Activated CD4-positive, alpha-beta T cell treated with anti-CD3 and anti-CD28 coated beads for 4 hours (primary cell): Measurements from ENCODE around the gene ABCC11.

Experiments used
- DNase-seq, 2 donors: peaks; one replicate each; pipeline ENCODE4 v3.0.0-alpha.2; 2020

The ABCC11 gene

DNA sequence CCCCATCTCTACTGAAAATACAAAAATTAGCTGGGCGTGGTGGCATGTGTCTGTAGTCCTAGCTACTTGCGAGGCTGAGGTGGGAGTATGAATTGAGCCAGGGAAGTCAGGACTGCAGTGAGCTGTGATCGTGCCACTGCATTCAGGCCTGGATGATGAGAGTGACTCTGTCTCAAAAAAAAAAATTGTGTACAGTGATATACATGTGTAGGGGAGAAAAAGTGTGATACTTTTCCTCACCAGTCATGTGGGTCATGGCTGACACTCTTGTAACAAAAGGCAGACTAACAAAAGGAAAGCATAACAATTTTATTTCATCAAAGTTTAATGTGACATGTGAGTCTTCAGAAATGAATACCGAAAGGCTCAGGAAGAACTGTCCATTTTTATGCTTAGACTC lies 89.5 kb downstream of the ABCC11 start:
- DNase-seq: no peak

DNA sequence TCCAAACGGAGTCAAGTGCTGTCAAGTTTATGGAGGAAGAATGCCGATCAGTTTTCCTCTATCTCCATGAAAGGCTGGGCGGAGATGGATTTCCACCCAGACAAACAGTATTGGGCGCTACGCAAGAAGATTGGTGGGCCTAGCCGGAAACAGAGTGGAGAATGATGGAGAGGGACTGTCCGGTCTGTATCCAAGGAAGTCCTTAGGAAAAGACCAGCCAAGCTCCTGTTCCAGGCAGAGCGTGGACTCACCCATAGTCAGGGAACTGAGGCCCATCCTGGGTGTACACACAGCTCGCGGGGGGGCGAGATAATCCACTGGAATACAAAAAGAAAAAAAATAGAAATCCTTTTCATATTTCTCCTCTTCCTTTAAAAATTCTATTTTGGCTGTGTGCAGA lies 90.0 kb downstream of the ABCC11 start:
- DNase-seq: no peak

DNA sequence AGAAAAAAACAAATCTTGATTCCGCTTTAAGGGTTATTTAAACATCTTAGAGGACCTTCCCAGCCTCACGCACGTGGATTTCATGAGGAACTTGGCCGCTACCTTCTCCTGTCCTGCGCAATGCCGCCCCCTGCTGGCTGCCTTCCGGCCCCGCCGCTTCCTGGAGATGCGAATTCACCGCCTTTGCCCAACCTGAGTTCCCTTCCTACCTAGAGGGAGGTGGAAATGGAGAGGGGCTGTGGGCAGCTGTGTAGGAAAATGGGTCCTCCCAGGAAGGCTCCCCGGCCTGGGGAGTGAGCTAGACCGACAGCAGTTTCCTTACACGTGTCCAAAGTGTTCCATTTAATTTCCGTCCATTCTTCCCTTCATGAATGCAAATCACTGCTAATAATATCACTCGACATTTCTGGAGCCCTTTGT lies 90.5 kb downstream of the ABCC11 start:
- peak; percentile 72 to 83 for DNase-seq

DNA sequence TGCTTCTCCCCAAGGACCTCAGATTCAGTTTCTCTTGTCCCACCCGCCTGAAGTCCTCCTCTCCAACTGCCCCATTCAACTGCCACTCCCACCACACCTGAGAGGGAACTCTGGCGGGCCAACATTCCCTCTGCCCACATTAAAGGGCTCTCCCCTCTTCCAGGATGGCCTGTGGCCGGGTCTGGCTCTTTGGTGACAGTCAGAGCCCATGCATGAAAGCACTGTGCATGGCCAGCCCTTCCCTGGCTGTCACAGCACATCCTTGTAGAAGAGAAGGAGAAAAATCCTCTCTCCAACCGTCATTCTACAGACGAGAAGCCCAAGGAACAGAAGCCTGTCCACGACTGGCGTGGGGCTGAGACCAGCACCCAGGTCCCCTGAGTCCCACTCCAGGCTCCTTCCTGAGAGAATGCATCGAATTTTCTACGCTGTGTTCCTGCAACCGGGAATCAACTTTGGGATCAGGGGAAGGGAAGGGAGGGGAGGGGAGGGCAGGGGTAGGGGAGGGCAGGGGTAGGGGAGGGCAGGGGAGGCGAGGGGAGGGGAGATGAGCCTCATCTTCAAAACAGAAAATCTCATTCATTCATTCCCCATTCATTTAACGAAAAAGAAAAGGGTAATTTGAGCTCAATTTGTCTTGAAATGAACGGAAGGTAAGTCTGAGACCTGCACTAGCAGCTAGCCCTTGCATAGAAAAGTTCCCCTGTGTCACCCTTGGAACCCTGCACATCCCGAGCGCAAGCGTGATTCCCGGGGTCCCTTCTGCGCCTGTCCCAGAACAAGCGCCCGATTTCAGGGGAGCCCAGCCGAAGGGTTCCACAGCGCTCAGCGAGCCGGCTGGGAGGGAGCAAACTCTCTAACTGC lies 91.2 kb downstream of the ABCC11 start, which contains the start of gene ABCC12:
ABCC12 (minus strand) TSS at position 68 of the 864 bp plus-strand sequence. CDS start 9,569 bp downstream, outside the sequence.
- DNase-seq: no peak

DNA sequence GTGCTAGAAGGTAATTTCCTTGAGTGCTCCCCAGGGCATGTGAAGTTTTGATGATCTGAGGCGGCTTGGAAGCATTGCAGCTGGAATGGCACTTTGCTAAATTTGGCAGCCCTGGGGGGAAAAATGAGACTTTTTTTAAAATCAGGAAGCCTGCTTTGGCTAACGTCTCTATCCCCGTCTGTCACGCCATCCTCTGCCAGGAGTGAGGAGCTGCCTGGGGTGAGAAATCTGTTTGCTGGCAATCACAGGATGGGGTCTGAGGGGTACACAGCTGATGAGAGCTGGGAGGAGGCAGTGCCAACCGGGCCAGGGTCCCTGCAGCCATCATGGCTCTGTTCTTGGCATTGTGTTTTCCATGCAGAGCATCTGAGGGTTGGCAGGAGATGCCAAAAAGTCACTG lies 93.6 kb downstream of the ABCC11 start:
- DNase-seq: no peak

DNA sequence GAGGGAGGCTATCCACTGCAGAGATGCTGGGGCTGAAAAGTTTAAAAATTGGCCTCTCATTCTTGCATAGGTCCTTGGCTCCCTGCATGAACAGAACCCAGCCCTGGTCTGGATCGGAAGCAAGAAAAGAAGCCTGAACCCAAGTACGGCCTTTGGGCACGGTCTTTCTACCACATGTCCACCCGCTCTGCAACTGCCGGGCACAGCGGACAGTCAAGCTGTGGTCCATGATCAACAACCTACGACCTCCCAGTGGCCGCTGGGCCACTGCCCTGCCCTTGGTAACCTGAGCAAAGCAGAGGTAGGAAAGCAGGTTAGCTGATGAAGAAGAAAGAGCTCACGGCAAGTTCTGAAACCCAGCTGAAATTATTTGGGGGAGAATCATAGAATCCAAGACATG lies 95.1 kb downstream of the ABCC11 start:
- DNase-seq: no peak

DNA sequence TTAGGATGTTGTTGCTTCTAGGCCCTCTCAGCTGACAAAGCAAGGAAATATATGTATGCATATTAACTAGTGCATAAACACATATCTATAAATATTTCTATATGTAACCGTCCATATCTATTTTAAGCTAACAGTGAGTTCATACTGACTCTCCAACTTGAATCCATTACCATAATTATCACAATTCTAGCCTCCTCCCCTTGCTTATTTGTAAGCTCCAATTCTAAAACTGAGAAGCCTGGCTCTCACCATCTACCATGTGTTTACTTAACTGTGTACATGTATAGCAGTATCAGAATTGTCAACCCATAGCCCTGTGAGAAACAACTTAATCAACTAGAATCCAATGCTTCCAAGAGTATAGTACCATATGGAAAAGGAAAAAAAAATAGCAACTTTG lies 96.6 kb downstream of the ABCC11 start:
- no peak for DNase-seq

DNA sequence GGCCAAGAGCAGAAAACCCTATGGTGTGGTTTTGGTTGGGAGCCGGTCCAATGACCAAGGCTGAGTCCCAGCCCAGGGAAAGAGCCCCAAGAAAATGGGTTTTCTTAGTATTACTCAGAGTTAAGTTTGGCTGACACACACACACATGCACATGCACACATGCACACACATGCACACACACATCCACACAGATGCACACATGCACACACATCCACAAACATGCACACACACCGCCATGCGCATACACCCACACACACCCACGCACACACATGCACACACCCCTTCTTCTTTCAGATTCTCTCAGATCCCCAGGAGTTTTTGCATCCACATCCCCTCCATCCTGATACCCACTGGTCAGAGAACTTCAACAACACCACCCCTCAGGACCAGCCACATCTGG lies 100.6 kb downstream of the ABCC11 start:
- no peak for DNase-seq

DNA sequence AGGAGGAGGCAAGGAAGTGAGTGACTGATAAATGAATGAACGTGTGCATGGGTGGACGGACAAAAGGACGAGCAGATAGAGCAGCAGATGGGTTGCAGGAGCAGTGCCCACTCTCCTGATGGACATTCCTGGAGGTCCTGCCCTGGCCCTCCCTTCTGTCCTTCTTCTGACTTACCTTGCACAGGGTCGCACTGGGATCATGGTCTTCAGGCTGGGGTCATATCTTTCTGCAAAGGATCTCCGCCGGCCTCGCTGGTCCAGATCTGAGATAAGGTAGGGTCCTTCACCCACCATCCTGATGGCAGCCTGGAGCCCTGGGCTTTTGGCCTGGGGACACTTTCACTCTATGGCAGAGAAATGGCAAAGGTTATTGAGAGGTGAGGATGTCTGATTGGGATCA lies 101.2 kb downstream of the ABCC11 start:
- no peak for DNase-seq

DNA sequence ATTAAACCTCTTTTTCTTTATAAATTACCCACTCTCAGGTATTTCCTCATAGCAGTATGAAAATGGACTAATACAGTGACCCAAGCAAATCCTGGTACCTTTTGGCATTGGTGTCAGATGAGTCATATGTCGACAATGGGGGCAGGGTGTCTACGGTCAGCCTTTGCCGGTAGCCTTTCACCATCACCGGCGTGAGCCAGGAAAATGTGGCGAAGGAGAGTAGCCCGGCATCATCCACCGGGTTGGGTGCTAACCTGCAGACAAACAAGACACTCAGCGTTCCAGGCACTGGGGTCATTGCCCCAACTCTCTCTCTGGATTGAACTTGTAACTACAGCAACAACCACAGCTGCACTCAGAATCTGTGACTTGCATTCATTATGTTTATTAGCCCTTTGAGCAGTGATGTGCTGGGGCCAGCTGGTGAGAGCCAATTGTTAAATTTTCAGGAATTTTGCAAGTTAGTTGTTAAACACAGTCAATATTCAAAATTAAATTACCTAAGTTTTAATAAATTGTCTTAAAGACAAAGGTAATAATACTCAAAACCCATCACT lies 103.4 kb downstream of the ABCC11 start:
- no peak for DNase-seq

DNA sequence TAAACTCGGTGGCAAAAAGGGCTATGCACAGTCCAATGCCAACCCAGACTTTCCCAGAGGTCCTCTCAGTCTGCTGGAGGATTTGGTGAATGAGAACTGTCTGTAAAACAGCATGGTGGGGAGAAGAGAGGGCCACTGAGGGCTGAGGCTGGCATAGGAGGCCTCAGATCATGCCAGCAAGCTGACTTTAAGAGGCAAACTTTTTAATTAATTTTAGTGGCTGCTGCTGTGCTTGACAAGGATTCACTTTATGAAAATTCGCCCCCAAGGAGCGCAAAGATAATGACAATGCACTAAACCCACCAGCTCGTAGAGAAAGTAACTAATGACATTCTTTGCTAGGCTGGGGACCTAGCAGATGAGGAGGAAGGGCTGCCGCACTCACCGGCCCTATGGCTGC lies 106.5 kb downstream of the ABCC11 start:
- DNase-seq: no peak

DNA sequence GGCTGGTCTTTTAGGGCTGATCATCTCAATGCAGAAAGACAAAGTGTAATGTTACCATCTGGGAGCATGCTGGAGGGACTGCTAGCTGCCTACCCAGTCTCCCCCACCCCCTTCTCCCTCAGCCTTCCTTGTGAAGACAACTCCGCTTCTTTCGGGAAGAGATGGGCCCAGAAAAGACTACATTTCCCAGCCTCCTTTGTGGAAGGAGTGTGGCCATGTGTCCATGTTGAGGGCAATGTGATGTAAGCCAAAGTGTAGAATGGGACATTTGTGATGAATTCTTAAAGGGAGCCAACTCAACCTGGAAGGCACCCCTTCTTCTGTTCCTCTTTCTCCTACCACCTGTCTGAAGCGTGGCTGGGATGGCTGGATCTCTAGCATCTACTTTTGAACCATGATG lies 107.8 kb downstream of the ABCC11 start:
- DNase-seq: no peak

DNA sequence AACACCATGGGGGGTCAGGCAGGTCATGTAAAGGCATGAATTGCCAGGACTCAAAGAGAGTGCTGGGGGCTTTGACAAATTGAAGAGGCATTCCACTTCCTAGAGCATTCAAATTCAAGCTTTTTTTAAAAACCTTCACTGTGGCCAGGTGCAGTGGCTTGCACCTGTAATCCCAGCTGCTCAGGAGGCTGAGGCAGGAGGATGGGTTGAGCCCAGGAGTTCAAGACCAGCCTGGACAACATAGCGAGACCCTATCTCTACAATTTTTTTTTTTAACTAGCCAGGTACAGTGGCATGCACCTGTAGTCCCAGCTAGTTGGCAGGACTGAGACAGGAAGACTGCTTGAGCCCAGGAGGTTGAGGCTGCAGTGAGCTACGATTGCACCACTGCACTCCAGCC lies 108.8 kb downstream of the ABCC11 start:
- no peak for DNase-seq

DNA sequence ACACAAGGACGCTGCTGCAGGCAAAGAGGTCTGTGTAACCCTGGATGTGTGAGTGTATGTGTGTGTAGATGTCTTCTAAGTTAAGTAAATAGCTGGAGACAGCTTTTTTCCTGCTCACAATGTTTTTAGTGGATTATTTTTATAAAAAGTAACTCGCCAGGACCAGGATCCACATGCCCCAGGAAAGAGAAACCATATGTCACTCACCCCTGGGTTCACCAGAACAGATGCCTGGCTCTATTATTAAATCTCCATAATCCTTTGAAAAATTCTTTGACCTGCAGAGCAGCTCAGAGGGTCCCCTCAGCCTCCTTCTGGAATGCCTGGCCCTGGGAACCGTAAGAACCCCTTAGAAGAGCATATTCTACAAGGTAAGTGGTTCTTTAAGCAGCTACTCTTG lies 109.5 kb downstream of the ABCC11 start:
- no peak for DNase-seq

DNA sequence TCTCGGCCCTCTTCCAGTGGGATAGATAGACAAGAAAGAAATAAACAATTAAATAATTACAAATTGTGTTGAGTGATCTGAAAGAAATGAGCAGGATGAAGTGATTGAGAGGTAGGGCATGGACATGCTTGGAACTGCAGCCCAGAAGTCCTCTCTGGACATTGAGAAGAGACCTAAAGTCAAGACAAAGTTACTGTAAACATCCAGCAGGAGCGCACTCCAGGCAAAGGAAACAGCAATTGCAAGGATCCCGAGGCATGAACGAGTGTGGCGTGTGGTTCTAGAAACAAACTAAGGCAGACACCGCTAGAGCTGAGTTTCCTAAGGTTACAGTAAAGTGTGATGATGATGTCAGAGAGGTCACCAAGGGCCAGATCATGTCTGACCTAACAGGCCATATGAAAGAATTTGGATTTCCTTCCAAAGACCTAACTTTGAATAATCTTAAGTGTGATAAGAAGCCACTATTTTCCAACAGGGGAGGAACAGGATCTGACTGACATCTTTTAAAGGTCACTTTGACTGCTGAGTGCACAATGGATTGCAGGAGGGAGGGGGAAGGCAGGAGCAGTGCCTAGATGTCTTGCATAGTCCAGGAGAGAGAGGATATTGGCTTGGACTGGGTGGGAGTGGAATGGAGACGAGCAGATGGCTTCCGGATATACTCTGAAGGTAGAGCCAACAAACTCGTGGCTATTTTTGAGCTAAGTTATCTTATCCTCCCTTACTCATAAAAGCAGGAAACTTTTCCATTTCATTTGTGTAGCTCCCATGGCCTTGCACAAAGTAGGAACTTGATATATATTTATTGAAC lies 110.6 kb downstream of the ABCC11 start:
- DNase-seq: no peak

DNA sequence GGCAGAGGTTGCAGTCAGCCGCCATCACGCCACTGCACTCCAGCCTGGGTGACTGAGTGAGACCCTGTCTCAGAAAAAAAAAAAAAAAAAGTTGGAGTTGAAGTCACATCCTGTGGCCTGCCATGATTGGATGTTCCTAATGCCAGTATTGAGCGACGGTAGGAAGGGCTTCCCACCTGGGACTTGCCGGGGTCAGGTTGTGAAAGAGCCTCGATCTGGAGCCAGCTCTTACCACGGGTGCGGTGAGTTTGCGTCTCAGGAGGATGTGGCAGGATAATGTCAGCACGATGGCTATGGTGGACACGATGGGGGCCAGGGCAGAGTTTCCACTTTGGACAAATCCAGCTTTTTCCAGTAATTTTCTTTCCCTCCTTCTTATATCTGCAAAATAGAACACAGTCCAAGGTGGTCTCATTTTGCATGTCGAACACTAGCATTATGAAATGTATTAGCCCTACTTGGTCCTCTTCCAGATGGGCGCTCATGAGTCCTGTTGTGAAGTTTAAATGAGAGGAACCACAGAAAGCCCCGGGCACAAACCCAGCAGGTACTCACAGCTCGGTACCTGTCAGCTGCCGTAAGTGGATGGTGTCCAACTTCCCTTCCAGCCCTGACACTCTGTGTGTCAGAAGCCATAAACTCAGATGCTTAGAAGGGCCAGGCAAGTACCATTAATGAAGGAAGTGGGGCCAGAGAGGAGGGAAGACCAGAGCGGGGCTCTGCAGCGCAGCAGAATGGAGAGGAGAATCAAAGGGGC lies 113.7 kb downstream of the ABCC11 start:
- no peak for DNase-seq

DNA sequence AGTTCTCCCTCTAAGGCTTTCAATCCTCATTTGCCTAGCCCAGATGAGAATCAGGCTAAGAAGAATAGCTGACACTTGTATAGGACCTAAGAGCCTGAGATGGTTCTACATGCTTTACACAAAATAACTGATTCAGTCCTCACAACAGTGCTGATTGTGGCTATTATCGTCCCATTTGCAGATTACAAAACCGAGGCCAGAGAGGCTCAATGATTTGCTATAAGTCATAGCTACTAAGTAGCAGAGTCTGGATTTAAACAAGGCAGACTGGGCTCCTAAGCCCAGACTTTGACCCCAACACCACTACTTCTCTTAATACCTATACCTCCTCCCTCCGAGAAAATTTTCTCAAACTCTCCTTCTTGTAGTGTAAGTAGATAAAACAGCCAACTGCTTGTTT lies 114.6 kb downstream of the ABCC11 start:
- DNase-seq: no peak

DNA sequence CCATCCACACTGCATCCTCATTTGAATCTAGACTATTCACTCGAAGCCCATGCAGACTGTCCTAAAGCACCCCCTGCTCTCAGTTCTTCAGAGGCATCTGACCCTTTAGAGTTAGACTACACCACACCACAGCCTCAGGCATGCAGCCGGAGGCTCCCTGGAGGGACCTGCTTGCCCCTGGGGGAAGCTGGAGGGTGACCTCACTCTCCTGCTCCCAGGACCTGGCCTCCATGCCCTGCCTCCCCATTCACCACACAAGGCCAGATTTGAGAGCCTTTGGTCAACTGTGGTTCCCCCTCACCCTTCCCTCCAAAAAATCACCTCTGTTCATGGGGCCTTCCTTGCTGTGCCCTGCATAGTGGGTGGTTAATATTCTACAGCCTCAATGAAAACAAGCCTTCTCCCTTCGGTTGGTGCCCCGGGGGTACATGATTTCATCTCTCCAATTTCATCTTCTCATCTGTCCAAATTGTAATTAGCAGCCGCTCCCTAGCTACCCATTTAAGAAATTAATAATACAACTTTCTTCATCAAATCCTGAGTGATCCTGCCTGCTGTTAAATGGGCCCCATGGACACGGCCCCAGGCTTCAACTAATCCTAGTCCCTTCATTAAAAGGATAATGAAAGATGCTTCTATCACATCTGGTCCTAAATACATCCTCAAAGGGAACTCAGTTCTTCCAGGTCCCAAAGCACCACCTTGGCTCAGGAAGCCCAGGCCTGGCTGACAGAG lies 116.0 kb downstream of the ABCC11 start:
- DNase-seq: no peak

DNA sequence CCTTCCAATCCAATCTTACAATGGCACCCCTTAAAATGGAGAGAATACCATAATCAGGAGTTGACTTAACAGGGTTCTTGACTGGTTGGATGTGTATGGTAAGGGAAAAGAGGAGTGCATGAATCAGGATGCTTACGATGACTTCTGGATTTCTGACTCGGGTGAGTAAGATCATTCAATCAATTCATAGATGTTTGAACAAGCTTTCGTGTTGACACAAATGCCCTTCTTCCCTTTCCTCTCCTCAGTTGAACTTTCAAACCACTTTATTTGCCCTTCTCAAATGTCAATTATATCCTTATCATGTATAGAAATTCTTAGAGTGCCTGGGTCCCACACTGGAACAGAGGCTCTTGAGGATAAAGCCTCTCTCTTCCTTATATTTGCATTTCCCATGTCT lies 117.4 kb downstream of the ABCC11 start:
- no peak for DNase-seq

DNA sequence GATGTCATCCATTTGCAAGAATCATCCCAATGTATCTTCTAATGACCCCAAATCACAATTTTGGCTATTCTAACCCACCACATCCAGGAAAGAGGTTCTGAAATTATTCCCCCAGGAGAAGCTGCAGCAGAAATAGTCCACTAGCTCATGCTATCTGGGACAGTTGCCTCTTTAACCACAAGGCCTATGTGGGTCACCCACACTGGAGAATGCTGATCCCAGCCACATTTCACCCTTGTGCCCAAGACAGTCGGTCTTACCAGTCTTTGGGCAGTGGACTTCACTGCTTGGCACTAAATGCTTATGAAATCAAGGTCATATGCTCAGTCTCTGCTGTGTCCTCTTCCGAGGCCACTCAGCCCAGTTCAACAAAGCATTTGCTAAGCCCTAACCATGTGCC lies 118.6 kb downstream of the ABCC11 start:
- DNase-seq: no peak

DNA sequence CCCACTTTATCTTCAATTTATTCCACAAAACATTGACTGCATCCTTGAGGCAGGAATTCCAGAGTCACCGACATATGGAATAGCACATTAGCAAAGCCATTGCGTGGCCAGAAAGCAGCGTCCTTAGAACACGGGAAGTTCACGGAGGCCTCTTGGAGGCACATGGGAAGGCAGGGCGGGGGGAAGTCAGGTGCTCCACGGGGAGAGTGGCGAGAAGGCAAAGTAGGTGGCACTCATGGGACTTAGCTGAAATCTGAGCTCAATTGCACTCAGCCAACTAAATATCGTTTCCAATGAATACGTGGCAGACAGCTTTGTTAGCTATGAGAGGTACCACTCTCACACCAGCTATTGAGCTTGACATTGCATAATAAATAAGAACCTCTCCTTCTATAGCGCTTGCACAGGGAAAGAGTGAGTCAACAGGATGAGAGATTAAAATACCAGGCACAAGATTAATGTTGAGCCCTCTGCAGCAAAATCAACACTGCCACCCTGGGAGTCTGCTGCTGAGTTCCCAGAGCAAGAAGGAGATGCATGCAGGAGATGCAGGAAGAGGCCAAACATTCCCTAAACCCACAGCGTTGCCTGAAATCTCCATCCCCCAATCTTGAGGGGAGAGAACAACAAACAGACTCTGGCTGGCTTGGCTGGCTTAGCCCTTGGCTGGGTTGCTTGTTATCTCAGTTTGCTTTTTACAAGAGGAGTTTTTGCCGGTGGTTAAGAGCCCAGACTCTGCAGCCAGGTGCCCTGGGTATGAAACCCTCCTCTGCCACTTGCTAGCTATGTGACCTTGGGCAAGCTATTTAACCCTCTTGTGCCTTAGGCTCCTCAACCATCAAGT lies 120.3 kb downstream of the ABCC11 start:
- no peak for DNase-seq
